Measurements from ENCODE around the gene GUCA2B.

The GUCA2B gene

DNA sequence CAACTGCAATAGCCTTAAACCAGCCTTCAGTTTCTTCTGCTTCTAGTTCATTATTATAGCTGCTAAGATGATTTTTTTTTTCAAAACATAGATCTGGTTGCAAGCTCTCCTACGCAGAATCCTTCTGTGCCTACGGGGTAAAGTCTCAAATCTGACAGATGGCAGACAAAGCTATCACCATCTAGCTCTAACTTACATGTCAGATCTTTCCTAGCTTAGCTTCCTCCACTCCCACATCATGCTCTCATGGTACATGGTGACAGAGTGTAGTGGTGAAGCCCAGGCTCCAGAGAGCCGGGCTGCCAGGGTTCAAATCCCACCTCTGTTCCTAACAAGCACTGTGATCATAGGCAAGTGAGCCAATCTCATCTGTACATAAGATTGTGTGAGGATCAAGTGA, 24.2 kb upstream of the GUCA2B start:
- Histone ChIP-seq H3K27me3 (no peaks in the 10 kb centered on the region), H3K27ac (no peak overlapping the region), H3K9me3 (no peaks in the 10 kb centered on the region), H3K36me3 (no peaks in the 10 kb centered on the region), H3K4me3 (ENCODE audit: low read depth in 1 of 2, low read length in 1 of 2) (no peak overlapping the region), H3K4me1 (ENCODE audit: control insufficient read depth in 1 of 2, insufficient read depth in 1 of 2, low read depth in 1 of 2, low read length in 1 of 2) (no peaks in the 10 kb centered on the region)
- no peak for TF ChIP-seq CTCF (IDR thresholded peaks at IDR 0.05)

DNA sequence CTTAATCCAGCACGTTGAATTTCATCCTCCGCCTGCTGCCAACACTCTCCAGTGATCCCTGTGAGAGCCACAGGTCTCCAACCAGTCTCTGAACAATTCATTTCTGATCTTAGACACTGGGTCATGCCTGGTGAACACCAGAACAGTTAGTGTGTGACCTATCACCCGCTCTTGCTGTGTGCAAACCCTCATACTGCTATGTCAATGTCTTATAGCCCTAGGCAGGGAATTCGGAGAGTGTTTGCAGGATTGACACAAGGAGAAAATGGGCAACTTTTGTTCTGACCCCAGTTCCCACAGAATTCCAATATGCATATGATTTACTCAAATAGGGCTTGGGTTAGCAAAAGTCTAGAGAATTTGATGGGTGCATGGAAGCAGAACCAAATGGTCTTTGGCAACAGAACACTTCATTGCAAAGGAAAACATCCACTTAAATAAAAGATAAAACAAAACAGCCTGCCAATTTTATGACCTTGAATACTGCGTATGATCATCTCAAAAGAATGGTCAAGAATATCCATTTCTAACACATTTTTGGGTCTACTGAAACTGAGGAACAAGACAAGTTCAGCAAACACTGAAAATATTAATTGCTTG, 23.0 kb upstream of the GUCA2B start:
- no peaks in the 10 kb centered on the region for H3K27me3 ChIP-seq
- TF ChIP-seq CTCF (IDR thresholded peaks at IDR 0.05), result no peak
- no peaks in the 10 kb centered on the region for H3K36me3 ChIP-seq
- H3K27ac ChIP-seq, result no peak overlapping the region
- no peaks in the 10 kb centered on the region for H3K9me3 ChIP-seq
- peaks cover 4 to 5% of the 10 kb centered on the region in 2 experiments for H3K4me1 ChIP-seq (ENCODE audit: control insufficient read depth in 1 of 2, insufficient read depth in 1 of 2, low read depth in 1 of 2, low read length in 1 of 2)
- H3K4me3 ChIP-seq (ENCODE audit: low read depth in 1 of 2, low read length in 1 of 2), result no peak overlapping the region

- no peak overlapping the region for H3K27ac ChIP-seq
- H3K36me3 ChIP-seq, result no peaks in the 10 kb centered on the region
- TF ChIP-seq CTCF (IDR thresholded peaks at IDR 0.05), result no peak
- H3K27me3 ChIP-seq, result no peaks in the 10 kb centered on the region
- no peak overlapping the region for H3K4me3 ChIP-seq (ENCODE audit: low read depth in 1 of 2, low read length in 1 of 2)
- H3K4me1 ChIP-seq (ENCODE audit: control insufficient read depth in 1 of 2, insufficient read depth in 1 of 2, low read depth in 1 of 2, low read length in 1 of 2), result peaks cover 18 to 19% of the 10 kb centered on the region in 2 experiments
- no peaks in the 10 kb centered on the region for H3K9me3 ChIP-seq
Measured at GRCh38 chr1:42133390-42133789, 19.8 kb upstream of the GUCA2B start.

DNA sequence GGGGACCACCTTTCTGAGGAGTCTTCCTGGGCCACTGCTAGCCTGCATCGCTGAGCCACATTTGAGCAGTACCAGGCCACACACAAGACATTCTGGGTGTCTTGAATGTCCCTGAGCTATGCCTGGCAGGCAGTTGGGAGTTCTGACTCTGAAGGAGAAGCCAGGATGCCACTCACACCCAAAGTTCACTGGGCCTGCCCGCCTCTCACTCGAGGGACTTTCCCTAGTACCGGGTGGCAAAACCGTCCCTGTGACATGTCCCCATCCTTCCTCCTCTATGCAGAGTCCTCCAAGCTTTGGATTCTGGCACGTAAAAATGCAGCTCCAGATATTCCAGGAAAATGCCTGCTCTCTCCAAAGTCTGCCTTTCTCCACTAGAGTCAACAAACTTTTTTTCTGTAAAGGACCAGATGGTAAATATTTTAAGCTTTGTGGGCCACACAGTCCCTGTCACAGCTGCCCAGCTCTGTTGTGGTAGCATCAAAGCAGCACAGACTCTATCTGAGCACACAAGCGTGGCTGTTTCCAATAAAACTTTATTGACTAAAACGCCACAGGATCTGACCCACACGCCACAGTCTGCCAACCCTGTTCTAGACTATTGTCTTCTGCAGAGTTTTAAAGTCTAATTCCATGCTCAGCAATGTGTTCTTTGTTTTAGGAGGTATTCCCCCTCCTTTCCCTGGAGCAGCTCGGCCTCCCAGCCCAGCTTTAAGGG, 19.2 kb upstream of the GUCA2B start:
- Histone ChIP-seq H3K27me3 (no peaks in the 10 kb centered on the region), H3K4me1 (ENCODE audit: control insufficient read depth in 1 of 2, insufficient read depth in 1 of 2, low read depth in 1 of 2, low read length in 1 of 2) (peaks cover 18 to 19% of the 10 kb centered on the region in 2 experiments), H3K4me3 (ENCODE audit: low read depth in 1 of 2, low read length in 1 of 2) (no peak overlapping the region), H3K9me3 (no peaks in the 10 kb centered on the region), H3K27ac (no peak overlapping the region), H3K36me3 (no peaks in the 10 kb centered on the region)
- no peak for TF ChIP-seq CTCF (IDR thresholded peaks at IDR 0.05)

DNA sequence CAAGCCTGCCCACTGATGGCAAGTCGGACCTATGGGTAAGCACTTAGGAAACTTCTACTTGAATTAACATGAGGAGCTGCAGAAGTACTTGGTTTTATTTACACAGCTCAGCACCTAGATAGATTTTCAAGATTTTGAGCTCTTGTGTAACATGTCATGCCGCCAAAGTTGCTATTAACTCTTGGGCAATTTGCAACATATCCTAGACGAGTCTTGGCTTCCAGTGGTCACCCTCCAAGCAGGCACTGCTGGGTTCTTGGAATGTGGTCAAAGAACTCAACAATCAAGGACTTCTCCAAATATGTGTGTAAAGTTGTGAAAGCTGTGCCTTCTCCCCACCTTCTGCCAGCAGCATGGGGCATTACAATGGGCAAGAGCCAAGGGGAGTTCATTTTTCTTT, 17.8 kb upstream of the GUCA2B start:
- H3K27ac ChIP-seq, result no peak overlapping the region
- no peaks in the 10 kb centered on the region for H3K36me3 ChIP-seq
- H3K9me3 ChIP-seq, result no peaks in the 10 kb centered on the region
- H3K4me3 ChIP-seq (ENCODE audit: low read depth in 1 of 2, low read length in 1 of 2), result no peak overlapping the region
- peaks cover 18 to 19% of the 10 kb centered on the region in 2 experiments for H3K4me1 ChIP-seq (ENCODE audit: control insufficient read depth in 1 of 2, insufficient read depth in 1 of 2, low read depth in 1 of 2, low read length in 1 of 2)
- no peak for TF ChIP-seq CTCF (IDR thresholded peaks at IDR 0.05)
- H3K27me3 ChIP-seq, result no peaks in the 10 kb centered on the region
